OCI-LY7 (cell line): Measurements from ENCODE around the gene ADCY3.

ENCODE experiments used
- EZH2phosphoT487 ChIP-seq: fragments of 200-600 bp; sonication (generic); IDR thresholded peaks from 2 replicates; pipeline ENCODE4 v1.6.1; 2018; ENCODE audit warnings: low read depth, borderline replicate concordance, mild to moderate bottlenecking, mixed run types, antibody characterized with exemption, low read length, moderate library complexity, mixed read lengths
- TF ChIP-seq, protein P1 (sequence below): fragments of 200-600 bp; sonication (generic); conservative IDR thresholded peaks from 2 replicates; pipeline ENCODE4 v1.5.1; 2014; ENCODE audit warnings: mild to moderate bottlenecking, antibody characterized with exemption, low read length, moderate library complexity, mixed read lengths

GRCh38 chr2:24926602-24927252 lies 6.7 kb upstream of the ADCY3 start:
- TF ChIP-seq, protein P1, sequence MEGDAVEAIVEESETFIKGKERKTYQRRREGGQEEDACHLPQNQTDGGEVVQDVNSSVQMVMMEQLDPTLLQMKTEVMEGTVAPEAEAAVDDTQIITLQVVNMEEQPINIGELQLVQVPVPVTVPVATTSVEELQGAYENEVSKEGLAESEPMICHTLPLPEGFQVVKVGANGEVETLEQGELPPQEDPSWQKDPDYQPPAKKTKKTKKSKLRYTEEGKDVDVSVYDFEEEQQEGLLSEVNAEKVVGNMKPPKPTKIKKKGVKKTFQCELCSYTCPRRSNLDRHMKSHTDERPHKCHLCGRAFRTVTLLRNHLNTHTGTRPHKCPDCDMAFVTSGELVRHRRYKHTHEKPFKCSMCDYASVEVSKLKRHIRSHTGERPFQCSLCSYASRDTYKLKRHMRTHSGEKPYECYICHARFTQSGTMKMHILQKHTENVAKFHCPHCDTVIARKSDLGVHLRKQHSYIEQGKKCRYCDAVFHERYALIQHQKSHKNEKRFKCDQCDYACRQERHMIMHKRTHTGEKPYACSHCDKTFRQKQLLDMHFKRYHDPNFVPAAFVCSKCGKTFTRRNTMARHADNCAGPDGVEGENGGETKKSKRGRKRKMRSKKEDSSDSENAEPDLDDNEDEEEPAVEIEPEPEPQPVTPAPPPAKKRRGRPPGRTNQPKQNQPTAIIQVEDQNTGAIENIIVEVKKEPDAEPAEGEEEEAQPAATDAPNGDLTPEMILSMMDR, result no peak
- no peak for TF ChIP-seq EZH2phosphoT487
